GM18867 (cell line): ENCODE measurements around the gene SLC5A2.
"Not testable (repeated sequence)": the region's sequence is repeated elsewhere in the genome, so short reads cannot be mapped to it uniquely, and the experiment has no call there.

Experiments used
- ATAC-seq: cut with Tn5 transposase; IDR thresholded peaks from one replicate; pipeline ENCODE4 v1.9.1; 2021; ENCODE audit warnings: mild to moderate bottlenecking, moderate library complexity; ENCODE audit not compliant: unreplicated experiment

SLC5A2 gene

DNA sequence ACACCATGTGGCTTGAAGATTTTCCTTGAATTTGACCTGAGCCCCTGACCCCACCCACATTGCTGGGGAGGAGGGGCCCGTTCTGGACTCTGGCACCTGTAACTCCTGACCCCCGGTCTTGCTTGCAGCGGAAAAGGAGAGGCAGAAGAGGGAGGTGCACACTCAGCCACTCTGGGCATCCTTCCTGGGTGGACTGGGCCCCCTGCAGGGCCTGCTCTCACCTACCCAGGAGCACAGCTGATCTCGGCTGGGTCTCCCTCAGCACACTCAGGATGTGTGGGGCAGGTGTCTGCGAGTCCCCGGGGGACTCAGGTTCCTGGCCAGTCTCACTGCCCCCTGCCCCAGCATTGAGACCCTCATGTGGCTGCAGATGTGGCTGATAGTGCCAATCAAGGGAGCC lies 40.8 kb downstream of the SLC5A2 start:
- ATAC-seq: not testable (repeated sequence)

- ATAC-seq: no peak
Observed at GRCh38 chr16:31525113-31525512, 42.2 kb downstream of the SLC5A2 start.

GRCh38 chr16:31527734-31528274 lies 44.9 kb downstream of the SLC5A2 start, which contains the start of gene AHSP:
AHSP (plus strand) TSS chr16:31527900; CDS start chr16:31528140, 240 bp downstream.
- ATAC-seq: no peak

- no peak for ATAC-seq
Observed at GRCh38 chr16:31528523-31529107, 45.7 kb downstream of the SLC5A2 start.

DNA sequence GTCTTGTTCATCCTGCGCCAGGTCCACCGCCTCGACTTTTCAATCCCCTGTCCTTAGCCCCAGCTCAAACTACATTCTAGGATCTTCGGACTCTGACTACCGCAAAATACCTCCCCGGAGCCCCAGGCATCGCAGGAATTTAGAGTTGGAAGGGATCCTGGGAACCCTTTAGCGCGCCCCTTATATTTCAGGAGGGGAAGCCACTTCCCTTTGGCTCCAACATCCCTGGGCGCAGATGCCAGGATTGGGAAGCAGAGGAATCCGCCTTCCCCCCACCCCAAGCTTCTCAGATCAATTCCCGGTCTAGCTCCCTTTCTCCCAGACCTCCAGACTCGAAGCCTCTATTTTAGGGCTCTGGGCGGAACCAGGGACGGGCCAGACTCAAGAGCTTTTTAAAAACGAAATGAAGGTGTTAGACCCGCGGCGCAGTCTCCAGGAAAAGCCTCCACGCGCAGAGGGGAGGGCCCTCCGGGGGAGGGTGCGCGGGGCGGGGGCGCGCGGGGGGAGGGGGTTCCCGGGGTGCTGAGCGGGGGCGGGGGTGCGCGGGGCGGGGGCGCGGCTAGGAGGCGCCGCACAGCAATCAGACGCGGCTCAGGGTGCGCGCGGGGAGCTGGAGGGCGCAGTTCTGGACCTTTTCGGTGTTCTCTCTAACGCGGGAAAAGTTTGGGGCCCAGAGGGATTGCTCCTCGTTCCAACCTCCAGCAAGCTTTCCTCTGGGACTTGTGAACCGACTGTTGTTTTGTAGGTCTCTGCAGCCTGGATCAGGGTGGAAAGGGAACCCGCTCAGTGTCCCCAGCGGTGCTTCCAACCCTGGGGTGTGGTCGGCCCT lies 46.4 kb downstream of the SLC5A2 start:
- no peak for ATAC-seq

GRCh38 chr16:31529937-31530312 lies 47.0 kb downstream of the SLC5A2 start:
- no peak for ATAC-seq

- ATAC-seq: no peak
Observed at GRCh38 chr16:31530405-31530804, 47.5 kb downstream of the SLC5A2 start.

- ATAC-seq: no peak
Observed at GRCh38 chr16:31531096-31531495, 48.2 kb downstream of the SLC5A2 start.

DNA sequence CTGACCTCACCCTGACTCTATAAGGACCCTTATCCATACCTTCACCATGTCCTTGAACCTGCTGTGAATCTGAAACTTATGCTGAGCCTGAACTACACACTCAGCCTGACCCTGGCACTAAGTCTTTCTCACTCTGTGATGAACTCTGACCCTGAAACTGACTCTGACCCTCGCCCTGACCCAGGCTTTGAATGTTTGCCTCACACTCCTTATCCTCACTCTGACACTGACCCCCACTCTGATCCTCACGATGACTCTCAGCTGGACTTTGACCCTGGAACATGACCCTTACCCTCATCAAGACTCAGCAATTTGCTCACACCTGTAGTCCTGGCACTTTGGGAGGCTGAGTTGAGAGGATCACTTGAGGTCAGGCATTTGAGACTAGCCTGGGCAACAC lies 49.2 kb downstream of the SLC5A2 start:
- ATAC-seq: no peak

DNA sequence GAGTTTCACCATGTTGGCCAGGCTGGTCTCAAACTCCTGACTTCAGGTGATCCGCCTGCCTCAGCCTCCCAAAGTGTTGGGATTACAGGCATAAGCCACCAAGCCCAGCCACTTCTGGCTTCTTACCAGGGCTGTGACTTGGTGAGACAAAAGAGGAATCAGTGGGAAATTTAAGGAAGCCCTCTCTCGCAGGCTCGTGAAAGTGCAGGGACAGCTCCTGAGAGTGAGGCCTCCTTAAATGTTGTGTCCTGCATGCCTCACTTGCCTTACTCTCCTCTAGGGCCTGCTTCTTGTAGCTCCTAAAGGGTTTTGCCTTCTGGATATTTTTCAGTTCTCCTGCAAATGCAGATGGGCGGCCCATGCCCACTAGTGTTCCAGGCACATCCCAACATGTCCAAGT lies 50.0 kb downstream of the SLC5A2 start:
- no peak for ATAC-seq

DNA sequence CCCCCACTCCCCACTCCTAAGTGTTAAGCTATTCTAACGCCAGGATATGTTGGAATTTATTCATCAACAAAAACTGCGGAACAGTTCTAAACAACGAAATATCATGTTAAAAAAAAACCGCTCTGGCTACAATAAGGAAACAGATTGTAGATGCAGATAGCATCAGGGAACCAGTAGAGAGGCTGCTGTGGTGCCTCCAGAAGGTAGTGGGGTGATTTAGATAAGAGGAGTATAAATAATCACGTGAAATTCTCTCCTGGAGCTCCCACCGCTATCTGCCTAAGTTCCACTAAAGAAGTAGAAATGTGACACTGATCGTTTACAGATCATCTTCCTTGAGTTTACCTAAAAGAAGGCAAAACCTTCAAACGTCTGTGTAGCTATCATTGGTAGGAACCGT lies 52.8 kb downstream of the SLC5A2 start:
- no peak for ATAC-seq

DNA sequence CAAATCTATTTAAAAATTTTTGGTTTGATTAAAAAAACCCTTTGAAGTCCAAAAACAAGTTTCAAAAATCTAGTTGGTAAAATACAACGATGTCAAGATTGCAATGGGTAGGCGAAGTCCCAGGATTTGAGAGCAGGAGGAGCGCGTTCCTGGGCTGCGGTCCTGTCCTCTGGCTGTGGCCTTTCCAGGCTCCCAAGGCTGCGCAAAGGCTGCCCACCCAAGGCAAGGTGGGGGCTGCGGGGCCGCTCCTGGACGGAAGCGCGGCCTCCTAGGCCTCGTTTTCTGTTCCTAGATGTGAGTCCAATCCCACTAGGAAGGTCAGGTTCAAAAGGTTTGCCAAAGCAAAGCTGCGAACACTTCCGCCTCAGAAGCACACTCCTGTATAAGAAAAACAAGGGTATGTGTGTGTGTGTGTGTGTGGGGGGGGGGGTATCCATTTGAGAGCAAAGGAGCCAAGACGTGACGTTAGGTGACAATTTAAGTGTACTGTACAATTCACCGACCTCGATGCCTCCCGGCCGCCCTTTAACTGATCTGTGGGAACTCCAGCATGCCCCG lies 54.0 kb downstream of the SLC5A2 start:
- ATAC-seq: no peak

- ATAC-seq: no peak
Observed at GRCh38 chr16:31537362-31538242, 54.7 kb downstream of the SLC5A2 start.

DNA sequence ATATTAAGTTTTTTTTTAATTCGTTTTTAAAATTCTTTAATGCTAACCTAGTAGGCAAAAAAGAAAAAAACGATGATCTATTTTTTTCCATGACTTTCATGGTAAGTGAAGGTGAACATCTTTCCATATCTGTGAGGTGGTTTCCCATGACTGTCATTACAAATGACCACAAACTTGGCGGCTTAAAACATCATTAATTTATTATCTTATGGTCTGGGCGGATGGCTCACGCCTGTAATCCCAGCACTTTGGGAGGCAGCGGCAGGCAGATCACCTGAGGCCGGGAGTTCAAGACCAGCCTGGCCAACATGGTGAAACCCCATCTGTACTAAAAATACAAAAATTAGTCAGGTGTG lies 55.3 kb downstream of the SLC5A2 start:
- ATAC-seq: not testable (repeated sequence)

GRCh38 chr16:31539762-31540161 lies 56.8 kb downstream of the SLC5A2 start:
- ATAC-seq: not testable (repeated sequence)
